Measurements from ENCODE around the gene ABCG8.

DNA sequence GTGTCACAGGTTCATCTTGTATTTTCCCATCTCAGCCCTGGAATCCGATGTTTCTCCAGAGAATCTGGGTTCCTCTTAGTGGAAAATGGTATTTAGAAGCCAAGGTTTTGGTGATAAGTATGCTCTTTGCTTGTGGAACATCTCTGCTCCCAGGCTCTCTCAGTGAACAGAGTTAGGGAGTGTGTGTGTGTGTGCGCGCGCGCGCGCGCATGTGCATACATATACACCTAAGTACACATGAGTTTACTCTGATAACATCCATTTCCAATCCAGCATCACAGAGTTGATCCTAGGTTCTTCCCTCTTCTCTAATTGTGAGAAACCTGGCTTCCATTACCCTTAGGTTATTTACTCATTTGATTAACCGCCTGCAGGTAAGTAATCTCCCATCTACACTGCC lies 41.7 kb downstream of the ABCG8 start:
- TF ChIP-seq, protein P1, sequence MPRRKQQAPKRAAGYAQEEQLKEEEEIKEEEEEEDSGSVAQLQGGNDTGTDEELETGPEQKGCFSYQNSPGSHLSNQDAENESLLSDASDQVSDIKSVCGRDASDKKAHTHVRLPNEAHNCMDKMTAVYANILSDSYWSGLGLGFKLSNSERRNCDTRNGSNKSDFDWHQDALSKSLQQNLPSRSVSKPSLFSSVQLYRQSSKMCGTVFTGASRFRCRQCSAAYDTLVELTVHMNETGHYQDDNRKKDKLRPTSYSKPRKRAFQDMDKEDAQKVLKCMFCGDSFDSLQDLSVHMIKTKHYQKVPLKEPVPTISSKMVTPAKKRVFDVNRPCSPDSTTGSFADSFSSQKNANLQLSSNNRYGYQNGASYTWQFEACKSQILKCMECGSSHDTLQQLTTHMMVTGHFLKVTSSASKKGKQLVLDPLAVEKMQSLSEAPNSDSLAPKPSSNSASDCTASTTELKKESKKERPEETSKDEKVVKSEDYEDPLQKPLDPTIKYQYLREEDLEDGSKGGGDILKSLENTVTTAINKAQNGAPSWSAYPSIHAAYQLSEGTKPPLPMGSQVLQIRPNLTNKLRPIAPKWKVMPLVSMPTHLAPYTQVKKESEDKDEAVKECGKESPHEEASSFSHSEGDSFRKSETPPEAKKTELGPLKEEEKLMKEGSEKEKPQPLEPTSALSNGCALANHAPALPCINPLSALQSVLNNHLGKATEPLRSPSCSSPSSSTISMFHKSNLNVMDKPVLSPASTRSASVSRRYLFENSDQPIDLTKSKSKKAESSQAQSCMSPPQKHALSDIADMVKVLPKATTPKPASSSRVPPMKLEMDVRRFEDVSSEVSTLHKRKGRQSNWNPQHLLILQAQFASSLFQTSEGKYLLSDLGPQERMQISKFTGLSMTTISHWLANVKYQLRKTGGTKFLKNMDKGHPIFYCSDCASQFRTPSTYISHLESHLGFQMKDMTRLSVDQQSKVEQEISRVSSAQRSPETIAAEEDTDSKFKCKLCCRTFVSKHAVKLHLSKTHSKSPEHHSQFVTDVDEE (CRISPR knock-in tag; IDR thresholded peaks at IDR 0.05): no peak
- TF ChIP-seq, protein P2, sequence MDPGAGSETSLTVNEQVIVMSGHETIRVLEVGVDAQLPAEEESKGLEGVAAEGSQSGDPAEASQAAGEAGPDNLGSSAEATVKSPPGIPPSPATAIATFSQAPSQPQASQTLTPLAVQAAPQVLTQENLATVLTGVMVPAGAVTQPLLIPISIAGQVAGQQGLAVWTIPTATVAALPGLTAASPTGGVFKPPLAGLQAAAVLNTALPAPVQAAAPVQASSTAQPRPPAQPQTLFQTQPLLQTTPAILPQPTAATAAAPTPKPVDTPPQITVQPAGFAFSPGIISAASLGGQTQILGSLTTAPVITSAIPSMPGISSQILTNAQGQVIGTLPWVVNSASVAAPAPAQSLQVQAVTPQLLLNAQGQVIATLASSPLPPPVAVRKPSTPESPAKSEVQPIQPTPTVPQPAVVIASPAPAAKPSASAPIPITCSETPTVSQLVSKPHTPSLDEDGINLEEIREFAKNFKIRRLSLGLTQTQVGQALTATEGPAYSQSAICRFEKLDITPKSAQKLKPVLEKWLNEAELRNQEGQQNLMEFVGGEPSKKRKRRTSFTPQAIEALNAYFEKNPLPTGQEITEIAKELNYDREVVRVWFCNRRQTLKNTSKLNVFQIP (CRISPR knock-in tag; IDR thresholded peaks at IDR 0.05; ENCODE audit: borderline replicate concordance, low read depth): no peak
- TF ChIP-seq GLIS3 (CRISPR knock-in tag; IDR thresholded peaks at IDR 0.05) (no peak), RARB (CRISPR knock-in tag; IDR thresholded peaks at IDR 0.05) (no peak)
